Hematopoietic multipotent progenitor cell treated with erythropoietin and hydrocortisone succinate and interleukin-3 and kit ligand, for 8 days (in vitro differentiated cells): ENCODE data around the gene MAGEA2.
"Not testable (repeated sequence)": the region's sequence is repeated elsewhere in the genome, so short reads cannot be mapped to it uniquely, and the experiment has no call there.

Experiments
- DNase-seq: peaks from one replicate; pipeline ENCODE4 v3.0.0-alpha.2; 2015

The MAGEA2 gene

GRCh38 chrX:152753686-152754650, at the start of gene MAGEA2:
TSS of gene MAGEA2 (minus strand) at chrX:152753842. CDS start at chrX:152751363, 2,479 bp downstream.
- not testable (repeated sequence) for DNase-seq

GRCh38 chrX:152798945-152799344, 45.3 kb upstream of the MAGEA2 start:
- DNase-seq: no peak

- not testable (repeated sequence) for DNase-seq
These were observed 33.4 kb upstream of the MAGEA2 start for GRCh38 chrX:152787062-152787461.

GRCh38 chrX:152769549-152770289, 16.1 kb upstream of the MAGEA2 start, which contains the start of gene MAGEA6:
TSS of gene MAGEA6 (minus strand) at chrX:152769689. CDS start at chrX:152767650, 2,039 bp downstream.
- not testable (repeated sequence) for DNase-seq

- not testable (repeated sequence) for DNase-seq
These were observed 12.9 kb upstream of the MAGEA2 start for GRCh38 chrX:152766562-152766961.

- DNase-seq: not testable (repeated sequence)
These were observed 7.9 kb upstream of the MAGEA2 start for GRCh38 chrX:152761582-152761981.

GRCh38 chrX:152759544-152759943, 5.9 kb upstream of the MAGEA2 start:
- DNase-seq: not testable (repeated sequence)

GRCh38 chrX:152758918-152759317, 5.3 kb upstream of the MAGEA2 start, which contains the start of gene CSAG3:
TSS of gene CSAG3 (plus strand) at chrX:152759218.
- not testable (repeated sequence) for DNase-seq

GRCh38 chrX:152754871-152755270, 1.2 kb upstream of the MAGEA2 start:
- DNase-seq: not testable (repeated sequence)

GRCh38 chrX:152738560-152738959, 15.1 kb downstream of the MAGEA2 start:
- no peak for DNase-seq

GRCh38 chrX:152736528-152736927, 17.1 kb downstream of the MAGEA2 start:
- DNase-seq: not testable (repeated sequence)

- DNase-seq: no peak
These were observed 17.7 kb downstream of the MAGEA2 start for GRCh38 chrX:152735860-152736511.

- no peak for DNase-seq
These were observed 18.5 kb downstream of the MAGEA2 start for GRCh38 chrX:152735101-152735500.

GRCh38 chrX:152734143-152734858, 19.3 kb downstream of the MAGEA2 start:
- not testable (repeated sequence) for DNase-seq

- DNase-seq: no peak
These were observed 20.2 kb downstream of the MAGEA2 start, which contains the start of the genes CSAG1 and MAGEA12 for GRCh38 chrX:152733261-152733975. TSS of gene CSAG1 (minus strand) at chrX:152733721. CDS start at chrX:152732460, 1,261 bp downstream. TSS of gene MAGEA12 (plus strand) at chrX:152733757. CDS start at chrX:152736162, 2,405 bp downstream.

- DNase-seq: no peak
These were observed 28.2 kb downstream of the MAGEA2 start for GRCh38 chrX:152725409-152725808.

- DNase-seq: not testable (repeated sequence)
These were observed 39.5 kb downstream of the MAGEA2 start, which contains the start of gene MAGEA2B for GRCh38 chrX:152713815-152714787. TSS of gene MAGEA2B (plus strand) at chrX:152714628. CDS start at chrX:152717107, 2,479 bp downstream.

- not testable (repeated sequence) for DNase-seq
These were observed 40.4 kb downstream of the MAGEA2 start for GRCh38 chrX:152713195-152713594.

- DNase-seq: not testable (repeated sequence)
These were observed 44.5 kb downstream of the MAGEA2 start, which contains the start of gene CSAG2 for GRCh38 chrX:152709173-152709572. TSS of gene CSAG2 (minus strand) at chrX:152709273. CDS start at chrX:152709112, 161 bp downstream.
